HCT116 (cell line): ENCODE results near the gene DNM1L.

ENCODE experiments used
- CEBPB ChIP-seq: IDR thresholded peaks from 2 replicates; pipeline ENCODE4 v1.6.1; 2012; ENCODE audit warnings: low read depth
- CTCF ChIP-seq, 3 experiments: fragments of 200-600 bp in 1 of 3; sonication (generic) in 1 of 3; IDR thresholded peaks in 2 of 3; conservative IDR thresholded peaks in 1 of 3; 2 replicates each; pipeline ENCODE4 v1.5.1; 2012 to 2017; ENCODE audit warnings: low read depth in 2 of 3, low read length in 2 of 3, antibody characterized with exemption in 1 of 3, borderline replicate concordance in 1 of 3, control low read depth in 1 of 3, mild to moderate bottlenecking in 1 of 3, mixed read lengths in 1 of 3, mixed run types in 1 of 3, moderate library complexity in 1 of 3; ENCODE audit not compliant: insufficient read depth in 1 of 3
- EZH2 ChIP-seq: fragments of 200-600 bp; sonication (generic); IDR thresholded peaks from 2 replicates; pipeline ENCODE4 v1.6.1; 2017; ENCODE audit warnings: antibody characterized with exemption, mixed run types
- MAX ChIP-seq: IDR thresholded peaks from 2 replicates; pipeline ENCODE4 v1.6.1; 2012
- POLR2A ChIP-seq: IDR thresholded peaks from 2 replicates; pipeline ENCODE4 v1.7.0; 2011; ENCODE audit warnings: borderline replicate concordance; ENCODE audit not compliant: insufficient read depth, insufficient read length; ENCODE audit errors: extremely low read depth
- POLR2AphosphoS5 ChIP-seq: IDR thresholded peaks from 2 replicates; pipeline ENCODE4 v1.6.1; 2011; ENCODE audit warnings: mild to moderate bottlenecking, low read depth, low read length, moderate library complexity
- ZNF274 ChIP-seq: fragments of 200-500 bp; sonication (Bioruptor generic); IDR thresholded peaks from 2 replicates; pipeline ENCODE4 v1.6.1; 2014; ENCODE audit warnings: mild to moderate bottlenecking, low read depth, low read length, inconsistent platforms

GRCh38 chr12:32794281-32794680 is 115.2 kb downstream of the DNM1L start:
- TF ChIP-seq POLR2A: no peak
- TF ChIP-seq POLR2AphosphoS5: no peak
- no peak for TF ChIP-seq CTCF (IDR thresholded peaks at IDR 0.05 in 2 of 3, conservative IDR thresholded peaks at IDR 0.05 in 1 of 3; ENCODE audit: borderline replicate concordance in 1 of 3, insufficient read depth in 1 of 3, low read depth in 2 of 3, low read length in 2 of 3)
- no peak for TF ChIP-seq EZH2
- TF ChIP-seq ZNF274: no peak
- TF ChIP-seq CEBPB: no peak
- no peak for TF ChIP-seq MAX
